Measurements from ENCODE around the gene RBM33.
"Not testable (repeated sequence)": the region's sequence is repeated elsewhere in the genome, so short reads cannot be mapped to it uniquely, and the experiment has no call there.

Gene RBM33

DNA sequence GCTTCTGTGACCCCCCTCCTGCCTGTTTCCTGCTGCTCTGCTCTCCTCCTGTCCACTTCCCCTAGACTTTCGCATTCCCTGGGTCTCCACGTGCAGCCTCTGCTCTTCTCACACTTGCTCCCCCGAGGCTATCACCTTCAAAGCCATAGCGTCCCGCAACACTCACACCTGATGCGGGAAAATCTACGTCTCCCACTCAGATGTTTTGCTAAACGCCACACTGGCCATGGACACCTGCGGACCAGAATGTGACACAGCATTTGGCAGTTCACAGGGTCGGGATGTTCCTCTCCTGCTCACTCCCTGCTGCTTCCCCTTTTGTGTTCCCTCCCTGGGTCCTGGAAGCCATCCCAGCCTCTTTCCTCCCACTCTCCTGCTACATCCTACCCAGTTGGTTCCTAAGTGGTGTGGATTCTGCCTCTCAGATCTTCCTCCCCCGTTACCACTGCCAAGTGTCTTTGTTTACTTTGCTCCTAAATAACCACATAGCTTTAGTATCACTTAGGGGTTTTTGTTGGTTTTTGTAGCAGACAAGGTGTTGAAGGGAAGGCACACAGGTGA lies 33.7 kb upstream of the RBM33 start:
- Mint-ChIP-seq H3K4me3 (no peak overlapping the region), H3K36me3 (ENCODE audit: low read depth) (peaks cover 27% of the 10 kb centered on the region), H3K9me3 (peaks cover 24% of the 10 kb centered on the region), H3K4me1 (peaks cover 8% of the 10 kb centered on the region), H3K27ac (no peak overlapping the region), H3K27me3 (ENCODE audit: low read depth, poor library complexity) (peaks cover 11% of the 10 kb centered on the region)
- no peak for DNase-seq
- TF ChIP-seq, protein P1, sequence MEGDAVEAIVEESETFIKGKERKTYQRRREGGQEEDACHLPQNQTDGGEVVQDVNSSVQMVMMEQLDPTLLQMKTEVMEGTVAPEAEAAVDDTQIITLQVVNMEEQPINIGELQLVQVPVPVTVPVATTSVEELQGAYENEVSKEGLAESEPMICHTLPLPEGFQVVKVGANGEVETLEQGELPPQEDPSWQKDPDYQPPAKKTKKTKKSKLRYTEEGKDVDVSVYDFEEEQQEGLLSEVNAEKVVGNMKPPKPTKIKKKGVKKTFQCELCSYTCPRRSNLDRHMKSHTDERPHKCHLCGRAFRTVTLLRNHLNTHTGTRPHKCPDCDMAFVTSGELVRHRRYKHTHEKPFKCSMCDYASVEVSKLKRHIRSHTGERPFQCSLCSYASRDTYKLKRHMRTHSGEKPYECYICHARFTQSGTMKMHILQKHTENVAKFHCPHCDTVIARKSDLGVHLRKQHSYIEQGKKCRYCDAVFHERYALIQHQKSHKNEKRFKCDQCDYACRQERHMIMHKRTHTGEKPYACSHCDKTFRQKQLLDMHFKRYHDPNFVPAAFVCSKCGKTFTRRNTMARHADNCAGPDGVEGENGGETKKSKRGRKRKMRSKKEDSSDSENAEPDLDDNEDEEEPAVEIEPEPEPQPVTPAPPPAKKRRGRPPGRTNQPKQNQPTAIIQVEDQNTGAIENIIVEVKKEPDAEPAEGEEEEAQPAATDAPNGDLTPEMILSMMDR (IDR thresholded peaks at IDR 0.05), result no peak

DNA sequence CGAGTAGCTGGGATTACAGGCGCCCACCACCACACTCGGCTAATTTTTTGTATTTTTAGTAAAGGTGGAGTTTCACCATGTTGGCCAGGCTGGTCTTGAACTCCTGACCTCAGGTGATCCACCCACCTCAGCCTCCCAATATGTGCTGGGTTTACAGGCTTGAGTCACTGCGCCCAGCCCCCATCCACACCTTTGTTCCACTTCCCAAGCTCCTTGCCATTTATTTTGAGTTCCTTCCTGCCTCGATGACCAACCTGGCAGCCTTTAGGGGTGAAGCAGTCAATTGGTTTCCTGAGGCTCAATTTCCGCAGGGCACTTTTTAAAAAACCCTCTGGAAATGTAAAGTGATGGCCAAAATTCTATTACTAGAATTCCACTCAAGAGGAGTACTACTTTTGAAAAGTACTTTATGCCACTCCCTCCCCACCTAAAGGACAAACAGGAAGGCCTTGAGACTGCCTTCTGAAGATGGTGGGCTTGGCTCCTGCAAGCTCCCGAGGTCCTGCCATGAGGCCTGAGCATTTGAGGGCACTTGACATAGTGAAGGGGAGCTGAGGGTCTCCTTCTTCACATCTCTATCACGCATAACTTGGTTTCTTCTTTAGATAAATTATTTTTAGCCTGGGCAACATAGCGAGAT lies 32.5 kb upstream of the RBM33 start:
- H3K4me1 Mint-ChIP-seq, result peaks cover 8% of the 10 kb centered on the region

DNA sequence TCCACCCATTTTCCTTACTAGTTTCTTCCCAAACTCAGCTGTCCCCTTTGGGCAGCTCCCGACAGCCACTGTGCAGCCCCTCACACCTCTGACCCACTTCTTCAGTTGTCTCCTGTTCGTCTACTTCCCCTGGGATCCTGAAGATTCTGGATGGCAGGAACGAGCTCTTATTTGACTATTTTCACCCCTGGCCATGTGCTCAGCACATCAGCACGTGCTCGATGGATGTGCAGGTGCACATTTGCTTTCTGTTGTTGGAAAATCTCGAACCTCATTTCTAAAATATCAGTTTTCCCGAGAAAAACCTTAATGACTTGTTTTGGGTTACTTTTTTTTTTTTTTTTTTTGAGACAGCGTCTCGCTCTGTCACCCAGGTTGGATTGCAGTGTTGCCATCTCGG lies 31.8 kb upstream of the RBM33 start:
- no peak for DNase-seq

More for the DNA sequence above, 32.5 kb upstream of the RBM33 start:
- Mint-ChIP-seq H3K9me3 (peaks cover 30% of the 10 kb centered on the region), H3K4me3 (no peak overlapping the region), H3K27ac (no peak overlapping the region), H3K27me3 (ENCODE audit: low read depth, poor library complexity) (peaks cover 14% of the 10 kb centered on the region), H3K36me3 (ENCODE audit: low read depth) (peaks cover 31% of the 10 kb centered on the region)
- DNase-seq, result no peak
- TF ChIP-seq, protein P1 (IDR thresholded peaks at IDR 0.05), result no peak

DNA sequence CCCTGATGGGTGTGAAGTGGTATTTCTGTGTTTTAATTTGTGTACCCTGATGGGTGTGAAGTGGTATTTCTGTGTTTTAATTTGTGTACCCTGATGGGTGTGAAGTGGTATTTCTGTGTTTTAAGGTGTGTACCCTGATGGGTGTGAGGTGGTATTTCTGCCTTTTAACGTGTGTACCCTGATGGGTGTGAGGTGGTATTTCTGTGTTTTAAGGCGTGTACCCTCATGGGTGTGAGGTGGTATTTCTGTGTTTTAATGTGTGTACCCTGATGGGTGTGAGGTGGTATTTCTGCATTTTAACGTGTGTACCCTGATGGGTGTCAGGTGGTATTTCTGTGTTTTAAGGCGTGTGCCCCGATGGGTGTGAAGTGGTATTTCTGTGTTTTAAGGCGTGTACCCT lies 29.4 kb upstream of the RBM33 start:
- H3K9me3 Mint-ChIP-seq, result peaks cover 43% of the 10 kb centered on the region
- peaks cover 53% of the 10 kb centered on the region for H3K36me3 Mint-ChIP-seq (ENCODE audit: low read depth)
- peaks cover 22% of the 10 kb centered on the region for H3K4me1 Mint-ChIP-seq
- DNase-seq, H3K27ac Mint-ChIP-seq: not testable (repeated sequence)
- peaks cover 14% of the 10 kb centered on the region for H3K27me3 Mint-ChIP-seq (ENCODE audit: low read depth, poor library complexity)
- H3K4me3 Mint-ChIP-seq, result peak overlapping the region; percentile 9

More for the DNA sequence above, 31.8 kb upstream of the RBM33 start:
- peaks cover 37% of the 10 kb centered on the region for H3K9me3 Mint-ChIP-seq
- H3K27me3 Mint-ChIP-seq (ENCODE audit: low read depth, poor library complexity), result peaks cover 14% of the 10 kb centered on the region
- no peak overlapping the region for H3K4me3 Mint-ChIP-seq
- no peak overlapping the region for H3K27ac Mint-ChIP-seq
- peaks cover 38% of the 10 kb centered on the region for H3K36me3 Mint-ChIP-seq (ENCODE audit: low read depth)
- peaks cover 8% of the 10 kb centered on the region for H3K4me1 Mint-ChIP-seq
- TF ChIP-seq, protein P1 (IDR thresholded peaks at IDR 0.05), result no peak

DNA sequence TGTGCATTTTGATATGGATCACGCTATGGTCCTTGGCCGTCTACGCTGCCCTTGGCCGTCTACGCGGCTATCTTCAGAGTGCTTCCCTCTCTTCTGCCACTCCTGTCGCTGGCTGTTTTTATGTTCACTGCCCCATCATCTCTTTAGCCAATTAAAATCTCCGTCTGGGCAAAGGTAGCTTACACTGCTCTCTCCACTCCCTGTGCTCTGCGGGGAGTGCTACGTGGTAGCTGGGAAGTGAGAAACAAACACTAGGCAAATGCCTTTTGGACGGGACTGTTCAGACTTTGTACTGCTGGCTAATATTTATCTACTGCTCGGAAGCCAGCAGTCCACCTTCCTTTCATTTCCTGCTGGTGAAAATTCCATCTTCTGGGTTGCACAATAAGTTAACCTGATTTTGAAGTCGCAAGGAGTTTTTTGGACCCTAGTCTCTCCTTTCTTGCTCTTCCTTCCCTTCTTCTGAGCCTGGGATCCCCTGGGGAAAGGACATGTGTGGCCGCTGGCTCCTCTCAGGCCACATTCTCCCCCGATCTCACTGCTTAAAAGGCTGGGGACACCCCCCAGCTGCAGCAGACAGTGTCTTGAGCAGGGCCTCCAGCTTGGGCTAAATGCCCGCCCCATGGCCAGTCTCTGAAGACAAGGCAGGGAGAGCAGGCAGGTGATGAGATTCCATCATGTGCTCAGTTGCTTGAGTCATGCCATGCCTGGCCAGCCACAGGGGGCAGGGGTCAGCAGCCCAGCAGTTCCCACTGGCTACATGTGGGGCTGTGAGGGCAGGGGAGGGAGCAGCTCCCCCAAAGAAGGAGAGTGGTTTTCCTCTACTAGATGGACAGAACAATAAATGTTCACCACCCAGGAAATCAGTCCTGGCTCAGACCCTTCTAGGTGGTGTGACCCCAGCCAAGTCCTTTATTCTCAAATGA lies 25.5 kb upstream of the RBM33 start:
- peak overlapping the region; percentile 13 for H3K4me3 Mint-ChIP-seq
- DNase-seq, result peak; percentile 28

More for the DNA sequence above, 25.5 kb upstream of the RBM33 start:
- Mint-ChIP-seq H3K27ac (peak overlapping the region; percentile 90), H3K27me3 (ENCODE audit: low read depth, poor library complexity) (peaks cover 13% of the 10 kb centered on the region), H3K9me3 (peaks cover 42% of the 10 kb centered on the region), H3K4me1 (peaks cover 13% of the 10 kb centered on the region), H3K36me3 (ENCODE audit: low read depth) (peaks cover 51% of the 10 kb centered on the region)
- TF ChIP-seq, protein P1 (IDR thresholded peaks at IDR 0.05), result no peak

Data from nephron progenitor cell (in vitro differentiated cells).